PC-9 (cell line): ENCODE results near the gene CNGA3.

Source experiments
- EZH2 ChIP-seq: fragments of 200-600 bp; sonication (generic); IDR thresholded peaks from 2 replicates; pipeline ENCODE4 v1.8.0; 2017; ENCODE audit warnings: antibody characterized with exemption, low read depth
- TF ChIP-seq, protein P1 (sequence below): fragments of 200-600 bp; sonication (generic); conservative IDR thresholded peaks from 2 replicates; pipeline ENCODE4 v1.6.1; 2017; ENCODE audit warnings: mixed run types, antibody characterized with exemption, mild to moderate bottlenecking, moderate library complexity

DNA sequence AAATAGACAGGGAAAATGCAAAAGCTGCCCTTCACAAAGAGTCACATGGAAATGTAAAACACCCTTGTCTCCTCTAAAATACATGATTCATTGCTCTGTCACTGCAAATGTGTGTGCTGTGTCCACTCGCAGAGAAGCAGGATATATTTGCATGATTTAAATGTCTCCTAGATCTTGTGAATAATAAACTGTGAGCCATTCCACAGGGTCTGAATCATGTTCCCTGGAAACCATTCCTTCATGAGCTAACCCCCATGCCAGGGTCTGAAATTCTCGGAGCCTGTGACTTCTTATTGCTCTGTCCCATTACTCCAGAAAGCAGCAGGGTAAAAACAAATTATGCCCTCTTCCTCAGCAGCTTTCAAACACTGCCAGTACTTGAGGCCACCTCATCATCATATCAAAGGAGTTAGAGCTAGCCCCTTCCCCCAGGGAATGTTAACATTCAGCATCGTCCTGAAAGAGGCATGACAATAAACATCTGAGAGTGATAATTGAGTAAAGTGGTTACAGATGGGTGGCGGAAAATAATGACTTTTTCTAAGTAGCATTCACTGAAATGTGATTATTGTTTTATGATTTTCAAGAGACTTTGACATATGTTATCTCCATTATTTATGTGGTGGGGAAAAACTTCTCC lies 11.7 kb upstream of the CNGA3 start:
- TF ChIP-seq, protein P1, sequence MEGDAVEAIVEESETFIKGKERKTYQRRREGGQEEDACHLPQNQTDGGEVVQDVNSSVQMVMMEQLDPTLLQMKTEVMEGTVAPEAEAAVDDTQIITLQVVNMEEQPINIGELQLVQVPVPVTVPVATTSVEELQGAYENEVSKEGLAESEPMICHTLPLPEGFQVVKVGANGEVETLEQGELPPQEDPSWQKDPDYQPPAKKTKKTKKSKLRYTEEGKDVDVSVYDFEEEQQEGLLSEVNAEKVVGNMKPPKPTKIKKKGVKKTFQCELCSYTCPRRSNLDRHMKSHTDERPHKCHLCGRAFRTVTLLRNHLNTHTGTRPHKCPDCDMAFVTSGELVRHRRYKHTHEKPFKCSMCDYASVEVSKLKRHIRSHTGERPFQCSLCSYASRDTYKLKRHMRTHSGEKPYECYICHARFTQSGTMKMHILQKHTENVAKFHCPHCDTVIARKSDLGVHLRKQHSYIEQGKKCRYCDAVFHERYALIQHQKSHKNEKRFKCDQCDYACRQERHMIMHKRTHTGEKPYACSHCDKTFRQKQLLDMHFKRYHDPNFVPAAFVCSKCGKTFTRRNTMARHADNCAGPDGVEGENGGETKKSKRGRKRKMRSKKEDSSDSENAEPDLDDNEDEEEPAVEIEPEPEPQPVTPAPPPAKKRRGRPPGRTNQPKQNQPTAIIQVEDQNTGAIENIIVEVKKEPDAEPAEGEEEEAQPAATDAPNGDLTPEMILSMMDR = no peak
- TF ChIP-seq EZH2 = no peak
